ENCODE data around the gene ELMO1. TPM values are rescaled to one million over a fixed set of nuclear protein-coding genes. Genes with fewer than 3 reads are reported as not detected.

ELMO1 gene
- polyA plus RNA-seq, 3 donors = 11.1 to 11.8 (median 11.4) TPM

GRCh38 chr7:37480041-37481031, 31.7 kb upstream of the ELMO1 start:
- DNase-seq = no peak

GRCh38 chr7:37476881-37477450, 28.3 kb upstream of the ELMO1 start:
- no peak for DNase-seq

GRCh38 chr7:37476428-37476827, 27.8 kb upstream of the ELMO1 start:
- DNase-seq = no peak

- no peak for DNase-seq
Measured at GRCh38 chr7:37475646-37476045, 27.0 kb upstream of the ELMO1 start.

GRCh38 chr7:37471619-37472018, 23.0 kb upstream of the ELMO1 start:
- DNase-seq = no peak

GRCh38 chr7:37467002-37467401, 18.3 kb upstream of the ELMO1 start:
- no peak for DNase-seq

GRCh38 chr7:37462138-37462537, 13.5 kb upstream of the ELMO1 start:
- no peak for DNase-seq

GRCh38 chr7:37455081-37455480, 6.4 kb upstream of the ELMO1 start:
- DNase-seq = no peak

- no peak for DNase-seq
Measured at GRCh38 chr7:37452346-37452745, 3.7 kb upstream of the ELMO1 start.

GRCh38 chr7:37450035-37450434, 1.4 kb upstream of the ELMO1 start:
- no peak for DNase-seq

- no peak for DNase-seq
Measured at GRCh38 chr7:37449621-37450020, 957 bp upstream of the ELMO1 start.

- DNase-seq = peak; percentile 17
Measured at GRCh38 chr7:37448011-37448635, 541 bp downstream of the ELMO1 start.

- DNase-seq = no peak
Measured at GRCh38 chr7:37446371-37446770, 2.3 kb downstream of the ELMO1 start.

- DNase-seq = no peak
Measured at GRCh38 chr7:37445790-37446189, 2.9 kb downstream of the ELMO1 start.

GRCh38 chr7:37445064-37445723, 3.5 kb downstream of the ELMO1 start:
- DNase-seq = no peak

GRCh38 chr7:37443627-37444026, 5.0 kb downstream of the ELMO1 start:
- DNase-seq = no peak

- DNase-seq = no peak
Measured at GRCh38 chr7:37442268-37442667, 6.4 kb downstream of the ELMO1 start.

GRCh38 chr7:37441816-37442215, 6.8 kb downstream of the ELMO1 start:
- DNase-seq = no peak

- no peak for DNase-seq
Measured at GRCh38 chr7:37441386-37441760, 7.3 kb downstream of the ELMO1 start.

- no peak for DNase-seq
Measured at GRCh38 chr7:37440738-37441385, 7.8 kb downstream of the ELMO1 start.

- DNase-seq = no peak
Measured at GRCh38 chr7:37439653-37440026, 9.0 kb downstream of the ELMO1 start.

Data from renal pelvis (tissue), 4 donors.